LoVo (cell line): ENCODE data around the gene DYSF.

Experiments used
- DNase-seq: peaks from one replicate; pipeline ENCODE4 v3.0.0-alpha.2; 2016; ENCODE audit warnings: low spot score

Gene DYSF

GRCh38 chr2:71575966-71576365 is 122.6 kb downstream of the DYSF start:
- DNase-seq = no peak

GRCh38 chr2:71576541-71576940 is 123.2 kb downstream of the DYSF start:
- no peak for DNase-seq

- no peak for DNase-seq
Observed at GRCh38 chr2:71577209-71577608, 123.8 kb downstream of the DYSF start.

GRCh38 chr2:71578767-71579342 is 125.5 kb downstream of the DYSF start:
- no peak for DNase-seq

- no peak for DNase-seq
Observed at GRCh38 chr2:71581026-71581425, 127.7 kb downstream of the DYSF start.

- no peak for DNase-seq
Observed at GRCh38 chr2:71583876-71584275, 130.5 kb downstream of the DYSF start.

- no peak for DNase-seq
Observed at GRCh38 chr2:71586471-71586870, 133.1 kb downstream of the DYSF start.

GRCh38 chr2:71587509-71588073 is 134.2 kb downstream of the DYSF start:
- no peak for DNase-seq

- no peak for DNase-seq
Observed at GRCh38 chr2:71588497-71589170, 135.3 kb downstream of the DYSF start.

- no peak for DNase-seq
Observed at GRCh38 chr2:71589763-71590162, 136.4 kb downstream of the DYSF start.

- no peak for DNase-seq
Observed at GRCh38 chr2:71591044-71591443, 137.7 kb downstream of the DYSF start.

GRCh38 chr2:71592181-71592711 is 138.9 kb downstream of the DYSF start:
- no peak for DNase-seq

- no peak for DNase-seq
Observed at GRCh38 chr2:71595569-71595968, 142.2 kb downstream of the DYSF start.

GRCh38 chr2:71596011-71596410 is 142.7 kb downstream of the DYSF start:
- no peak for DNase-seq

- no peak for DNase-seq
Observed at GRCh38 chr2:71597756-71598155, 144.4 kb downstream of the DYSF start.

GRCh38 chr2:71598526-71598925 is 145.2 kb downstream of the DYSF start:
- no peak for DNase-seq

- DNase-seq = no peak
Observed at GRCh38 chr2:71599038-71599437, 145.7 kb downstream of the DYSF start.

- no peak for DNase-seq
Observed at GRCh38 chr2:71599646-71600236, 146.4 kb downstream of the DYSF start.

GRCh38 chr2:71600555-71600954 is 147.2 kb downstream of the DYSF start:
- no peak for DNase-seq

- DNase-seq = no peak
Observed at GRCh38 chr2:71601136-71602114, 148.1 kb downstream of the DYSF start.

- DNase-seq = no peak
Observed at GRCh38 chr2:71602115-71602495, 148.7 kb downstream of the DYSF start.

- DNase-seq = no peak
Observed at GRCh38 chr2:71602581-71602980, 149.2 kb downstream of the DYSF start.
